Thyroid gland (tissue), 4 donors: ENCODE data around the gene DUOX1. TPM values are rescaled to one million over a fixed set of nuclear protein-coding genes. Genes with fewer than 3 reads are reported as not detected.
A peak's percentile ranks its signal among the peaks of the same experiment; 100 is the strongest.

Experiments used
- DNase-seq, 2 donors: peaks; one replicate each; pipeline ENCODE4 v3.0.0-alpha.2; 2019
- H3K27ac ChIP-seq, 3 donors: fragments of 200-600 bp; sonication (generic); 1 replicate in 2 of 3; 2 replicates in 1 of 3; pipeline ENCODE4 v1.5.1; 2016 to 2019; ENCODE audit warnings: mild to moderate bottlenecking in 1 of 3, moderate library complexity in 1 of 3
- H3K27me3 ChIP-seq: fragments of 200-600 bp; sonication (generic); one replicate; pipeline ENCODE4 v1.5.1; 2019
- H3K36me3 ChIP-seq, 2 donors: fragments of 200-600 bp; sonication (generic); one replicate each; pipeline ENCODE4 v1.5.1; 2016 to 2019
- H3K4me1 ChIP-seq, 2 donors: fragments of 200-600 bp; sonication (generic); one replicate each; pipeline ENCODE4 v1.5.1; 2017 to 2019
- H3K4me3 ChIP-seq, 3 donors: fragments of 200-600 bp; sonication (generic); replicated peaks in 1 of 3; 1 replicate in 2 of 3; 2 replicates in 1 of 3; pipeline ENCODE4 v1.5.1; 2016; ENCODE audit warnings: mild to moderate bottlenecking in 1 of 3
- H3K9me3 ChIP-seq: fragments of 200-600 bp; sonication (generic); one replicate; pipeline ENCODE4 v1.5.1; 2017
- POLR2A ChIP-seq, 2 donors: fragments of 450-650 bp; IDR thresholded peaks; one replicate each; pipeline ENCODE4 v1.6.1; 2017; ENCODE audit warnings: antibody characterized with exemption in 2 of 2, mild to moderate bottlenecking in 2 of 2, moderate library complexity in 1 of 2
- WGBS, 2 donors: methylation state at CpG; one replicate each; pipeline ENCODE4 v1.1.5; 2017; 5-methylcytosine and 5-hydroxymethylcytosine counted together
- intact Hi-C: fragments of 100-400 bp; cut with DNase I; formaldehyde crosslinking; loops from one replicate; pipeline ENCODE4 v1.15.1; 2023
- total RNA-seq, 4 donors: library from RNA; depleted of rRNA; stranded (reverse); fragments of >200 nt; gene quantifications; one replicate each; pipeline ENCODE4 v1.2.3, GENCODE V29; 2016
- TF ChIP-seq, protein P1 (sequence below), 6 experiments: fragments of 200-600 bp in 3 of 6; fragments of 450-650 bp in 3 of 6; sonication (generic) in 3 of 6; IDR thresholded peaks; one replicate each; pipeline ENCODE4 v1.5.1; 2016 to 2019; ENCODE audit warnings: antibody characterized with exemption in 6 of 6, mild to moderate bottlenecking in 2 of 6, inconsistent platforms in 1 of 6, moderate library complexity in 1 of 6

DUOX1 gene
- total RNA-seq, 4 donors from 2014 or later: 132 to 313 (median 234) TPM

DNA sequence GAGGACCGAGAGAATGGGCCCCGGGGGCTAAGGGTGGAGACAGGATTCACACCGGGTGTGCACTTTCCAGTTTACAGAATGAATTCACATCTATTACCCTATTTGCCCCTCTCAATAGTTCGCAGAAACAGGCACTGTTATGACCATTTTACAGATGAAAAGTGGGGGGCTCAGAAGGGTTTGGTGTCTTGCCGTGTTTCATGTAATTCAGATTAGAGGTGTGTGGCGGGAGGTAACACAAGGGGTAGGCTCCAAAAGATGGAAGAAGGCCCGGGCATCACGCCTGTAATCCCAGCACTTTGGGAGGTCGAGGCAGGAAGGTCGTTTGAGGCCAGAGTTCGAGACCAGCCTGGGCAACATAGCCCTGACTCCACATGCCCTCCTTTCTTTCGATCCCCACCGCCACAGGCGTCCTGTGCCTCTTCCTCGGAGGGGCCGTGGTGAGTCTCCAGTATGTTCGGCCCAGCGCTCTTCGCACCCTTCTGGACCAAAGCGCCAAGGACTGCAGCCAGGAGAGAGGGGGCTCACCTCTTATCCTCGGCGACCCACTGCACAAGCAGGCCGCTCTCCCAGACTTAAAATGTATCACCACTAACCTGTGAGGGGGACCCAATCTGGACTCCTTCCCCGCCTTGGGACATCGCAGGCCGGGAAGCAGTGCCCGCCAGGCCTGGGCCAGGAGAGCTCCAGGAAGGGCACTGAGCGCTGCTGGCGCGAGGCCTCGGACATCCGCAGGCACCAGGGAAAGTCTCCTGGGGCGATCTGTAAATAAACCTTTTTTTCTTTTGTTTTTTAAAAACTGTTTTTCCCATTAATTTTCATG is 12.3 kb upstream of the DUOX1 start:
- no peak for DNase-seq
- 42 to 47% methylated on average over 30 to 33 of the region's 33 CpGs for WGBS, 2 donors
- no peaks in the 10 kb centered on the region for H3K9me3 ChIP-seq
- H3K27ac ChIP-seq: peak overlapping the region; percentile 8 to 61 (median 50)
- no peak for TF ChIP-seq POLR2A (IDR thresholded peaks at IDR 0.05)
- TF ChIP-seq, protein P1, sequence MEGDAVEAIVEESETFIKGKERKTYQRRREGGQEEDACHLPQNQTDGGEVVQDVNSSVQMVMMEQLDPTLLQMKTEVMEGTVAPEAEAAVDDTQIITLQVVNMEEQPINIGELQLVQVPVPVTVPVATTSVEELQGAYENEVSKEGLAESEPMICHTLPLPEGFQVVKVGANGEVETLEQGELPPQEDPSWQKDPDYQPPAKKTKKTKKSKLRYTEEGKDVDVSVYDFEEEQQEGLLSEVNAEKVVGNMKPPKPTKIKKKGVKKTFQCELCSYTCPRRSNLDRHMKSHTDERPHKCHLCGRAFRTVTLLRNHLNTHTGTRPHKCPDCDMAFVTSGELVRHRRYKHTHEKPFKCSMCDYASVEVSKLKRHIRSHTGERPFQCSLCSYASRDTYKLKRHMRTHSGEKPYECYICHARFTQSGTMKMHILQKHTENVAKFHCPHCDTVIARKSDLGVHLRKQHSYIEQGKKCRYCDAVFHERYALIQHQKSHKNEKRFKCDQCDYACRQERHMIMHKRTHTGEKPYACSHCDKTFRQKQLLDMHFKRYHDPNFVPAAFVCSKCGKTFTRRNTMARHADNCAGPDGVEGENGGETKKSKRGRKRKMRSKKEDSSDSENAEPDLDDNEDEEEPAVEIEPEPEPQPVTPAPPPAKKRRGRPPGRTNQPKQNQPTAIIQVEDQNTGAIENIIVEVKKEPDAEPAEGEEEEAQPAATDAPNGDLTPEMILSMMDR (IDR thresholded peaks at IDR 0.05): no peak
- intact Hi-C loops: loop anchor here (10.0 kb wide), 1 partner anchor 83 kb away; no protein-coding TSS in a partner anchor
- H3K4me3 ChIP-seq: no peak overlapping the region
- no peaks in the 10 kb centered on the region for H3K36me3 ChIP-seq
- H3K4me1 ChIP-seq: peaks cover 28 to 47% of the 10 kb centered on the region in 2 donors
- H3K27me3 ChIP-seq: no peaks in the 10 kb centered on the region

DNA sequence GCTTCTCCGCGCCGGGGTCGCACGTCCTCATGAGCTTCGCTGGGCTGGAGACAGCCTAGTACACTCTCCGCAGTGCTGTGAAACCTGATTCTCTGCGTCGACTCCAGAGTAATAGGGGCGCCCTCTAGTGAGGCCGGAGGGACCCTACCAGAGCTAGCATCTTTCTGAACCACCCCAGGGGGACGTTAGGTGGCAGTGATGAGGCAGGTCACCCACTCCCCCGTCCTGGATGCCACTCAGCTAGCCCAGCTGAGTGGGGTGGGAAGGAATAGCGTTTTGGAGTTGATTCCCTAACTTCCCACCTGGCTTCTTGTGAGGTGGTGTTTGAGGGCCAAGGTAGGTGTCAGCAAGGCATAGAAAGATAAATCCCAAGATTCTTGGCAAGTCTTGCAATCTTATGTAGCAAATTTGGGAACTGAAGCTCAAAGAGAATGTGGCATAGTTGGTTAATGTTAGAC is 11.6 kb upstream of the DUOX1 start:
- no peaks in the 10 kb centered on the region for H3K27me3 ChIP-seq
- H3K9me3 ChIP-seq: no peaks in the 10 kb centered on the region
- TF ChIP-seq POLR2A (IDR thresholded peaks at IDR 0.05): no peak
- TF ChIP-seq, protein P1 (IDR thresholded peaks at IDR 0.05): peak; percentile 92 to 100 (median 99)
- peak; percentile 94 to 95 for DNase-seq
- H3K36me3 ChIP-seq: no peaks in the 10 kb centered on the region
- peaks cover 33 to 50% of the 10 kb centered on the region in 2 donors for H3K4me1 ChIP-seq
- 1 to 4% methylated on average over 14 of the region's 14 CpGs for WGBS, 2 donors
- no peak overlapping the region for H3K4me3 ChIP-seq
- H3K27ac ChIP-seq: peak overlapping the region in 2 of 3 donors; percentile 8 to 61
- intact Hi-C loops: loop anchor here (10.0 kb wide), 1 partner anchor 83 kb away; no protein-coding TSS in a partner anchor

DNA sequence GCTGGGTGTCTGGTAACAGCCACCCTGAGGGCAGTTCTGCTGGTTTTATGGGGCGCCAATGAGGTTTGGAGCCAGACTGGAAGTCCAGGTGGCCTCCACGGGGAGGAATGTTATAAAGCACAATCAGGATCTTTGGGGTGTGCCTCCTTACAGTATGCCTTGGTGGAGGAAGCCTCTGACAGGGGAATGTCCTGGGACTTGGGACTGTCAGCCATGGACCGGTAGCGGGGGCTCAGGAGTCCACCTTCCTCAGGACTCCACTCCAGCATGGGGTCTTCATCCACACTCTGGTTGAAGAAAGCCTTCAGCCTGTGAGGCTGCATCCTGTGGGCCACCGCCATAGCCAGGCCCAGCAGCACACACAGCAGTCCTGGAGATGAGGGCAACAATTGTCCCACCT is 10.8 kb upstream of the DUOX1 start:
- no peaks in the 10 kb centered on the region for H3K27me3 ChIP-seq
- WGBS, 2 donors: 91 to 93% methylated on average over 5 of the region's 5 CpGs
- TF ChIP-seq, protein P1 (IDR thresholded peaks at IDR 0.05): no peak
- no peak for TF ChIP-seq POLR2A (IDR thresholded peaks at IDR 0.05)

DNA sequence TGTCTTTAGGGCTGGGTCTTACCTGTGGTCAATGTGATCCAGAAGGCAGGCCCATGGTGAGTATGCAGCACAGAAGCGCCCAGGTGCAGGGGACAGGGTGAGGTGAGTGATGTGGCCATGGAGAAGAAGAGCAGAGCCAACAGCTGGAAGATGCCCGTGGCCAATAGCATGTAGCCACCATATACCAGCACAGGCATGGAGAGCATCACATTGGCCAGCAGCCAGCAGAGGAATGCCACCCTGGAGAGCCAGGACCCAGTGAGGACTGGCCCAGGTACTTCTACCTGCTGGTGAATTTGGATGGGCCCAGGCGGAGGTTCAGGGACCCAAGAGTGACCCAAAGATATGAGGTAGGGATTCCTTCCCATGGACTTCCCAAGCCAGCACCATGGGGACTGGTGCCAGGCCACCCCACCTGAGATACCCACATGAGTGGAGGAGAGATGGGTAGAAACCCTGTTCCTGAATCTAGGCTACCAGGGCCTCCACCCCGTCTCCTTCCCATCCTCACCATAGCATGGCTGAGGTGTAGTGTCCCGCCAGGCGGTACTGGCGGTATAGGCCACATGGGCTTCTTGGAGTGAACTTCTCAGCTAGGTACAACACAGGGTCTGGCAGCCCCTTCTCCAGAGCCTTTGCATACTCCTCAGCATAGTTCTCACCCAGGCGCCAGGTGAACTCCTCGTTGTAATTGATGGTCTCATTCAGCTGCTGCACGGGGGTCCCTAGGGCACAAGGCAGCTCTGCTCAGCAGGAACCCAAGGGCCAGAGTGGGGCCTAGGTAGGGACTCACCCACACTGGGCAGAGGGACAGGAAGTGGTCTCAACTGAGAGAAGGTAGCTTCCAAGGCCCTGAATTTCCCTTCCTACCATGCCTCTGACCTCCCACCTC is 9.5 kb upstream of the DUOX1 start:
- intact Hi-C loops: no loop called here
- H3K4me1 ChIP-seq: peaks cover 47 to 59% of the 10 kb centered on the region in 2 donors
- H3K36me3 ChIP-seq: no peaks in the 10 kb centered on the region
- no peak overlapping the region for H3K4me3 ChIP-seq
- peak overlapping the region in 2 of 3 donors; percentile 24 to 97 for H3K27ac ChIP-seq
- H3K27me3 ChIP-seq: no peaks in the 10 kb centered on the region
- DNase-seq: peak; percentile 30
- no peak for TF ChIP-seq POLR2A (IDR thresholded peaks at IDR 0.05)
- TF ChIP-seq, protein P1 (IDR thresholded peaks at IDR 0.05): no peak
- no peaks in the 10 kb centered on the region for H3K9me3 ChIP-seq
- WGBS, 2 donors: 87 to 91% methylated on average over 5 of the region's 10 CpGs

More for the DNA sequence above, 10.8 kb upstream of the DUOX1 start:
- intact Hi-C loops: loop anchor here (10.0 kb wide), 1 partner anchor 84 kb away; no protein-coding TSS in a partner anchor
- peaks cover 39 to 56% of the 10 kb centered on the region in 2 donors for H3K4me1 ChIP-seq
- H3K36me3 ChIP-seq: no peaks in the 10 kb centered on the region
- DNase-seq: no peak
- H3K27ac ChIP-seq: peak overlapping the region in 1 of 3 donors; percentile 19
- no peaks in the 10 kb centered on the region for H3K9me3 ChIP-seq
- H3K4me3 ChIP-seq: no peak overlapping the region
